ENCODE data around the gene B4GALNT4.
A peak's percentile ranks its signal among the peaks of the same experiment; 100 is the strongest.
"Not testable (repeated sequence)": the region's sequence is repeated elsewhere in the genome, so short reads cannot be mapped to it uniquely, and the experiment has no call there.

The B4GALNT4 gene

DNA sequence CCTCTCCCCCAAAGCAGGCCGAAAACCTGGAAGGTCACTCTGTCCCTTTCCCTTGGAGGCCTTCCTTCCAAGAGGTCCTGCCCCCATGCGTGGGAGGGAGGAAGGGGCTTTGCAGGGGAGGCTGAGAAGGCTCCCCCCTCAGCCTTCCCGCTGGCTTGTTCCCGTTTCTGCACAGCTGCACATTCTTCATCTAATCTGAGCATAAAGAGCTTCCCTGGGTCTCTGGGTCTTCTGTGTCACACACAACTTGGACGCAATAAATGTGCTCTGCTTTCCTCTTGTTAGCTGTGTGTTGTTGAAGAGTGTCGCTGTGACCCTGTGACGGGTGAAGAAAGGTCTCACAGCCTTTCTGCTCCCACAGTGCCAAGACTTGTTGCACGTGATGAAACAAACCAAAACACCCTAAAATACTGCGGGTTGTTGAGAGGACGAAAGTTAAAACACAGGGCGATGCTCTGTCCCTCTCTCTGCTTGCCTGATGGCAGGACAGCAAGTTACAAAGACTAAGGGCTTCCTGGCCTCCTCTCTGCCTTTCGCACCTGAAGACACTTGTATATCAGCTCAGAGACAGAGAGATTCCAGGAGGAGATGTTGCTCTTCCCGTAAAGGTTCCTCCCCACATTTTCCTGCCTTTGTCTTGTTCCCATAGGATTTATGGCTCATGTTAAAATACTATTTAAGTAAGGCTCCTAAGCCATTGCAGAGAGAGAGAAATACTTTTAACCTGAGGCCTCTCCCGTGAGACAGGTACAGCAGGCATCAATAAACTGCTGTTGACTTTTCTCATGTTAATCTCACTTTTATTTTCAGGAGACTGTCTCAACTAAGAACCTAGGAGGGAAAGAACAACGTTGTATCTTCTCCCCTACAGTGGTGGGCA, 33.3 kb upstream of the B4GALNT4 start:
- DNase-seq (ENCODE audit: low read depth), result no peak

DNA sequence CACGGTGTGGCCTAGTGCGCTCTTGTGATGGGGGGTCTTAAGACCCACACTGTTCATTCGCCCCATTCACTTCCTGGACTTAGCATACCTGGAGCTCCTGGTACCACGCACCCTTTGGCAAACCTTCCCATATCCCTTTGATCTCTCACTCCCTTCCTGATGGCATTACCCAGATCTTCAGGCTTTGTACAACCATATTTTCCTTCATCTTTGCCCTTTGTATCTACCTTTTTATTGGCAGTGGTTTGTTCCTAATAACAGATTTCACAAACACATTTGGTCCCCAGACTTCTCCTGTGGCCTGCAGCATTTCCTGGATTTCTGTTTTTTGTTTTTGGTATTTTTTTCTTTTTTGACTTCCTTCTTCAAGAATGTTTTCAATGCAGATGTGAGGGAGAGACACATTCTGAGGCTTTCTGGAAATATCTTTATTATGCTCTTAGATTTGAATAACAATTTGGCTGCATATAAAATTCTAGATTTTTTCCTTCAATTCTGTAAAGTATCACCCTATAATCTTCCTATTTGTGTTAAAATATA, 32.6 kb upstream of the B4GALNT4 start:
- DNase-seq (ENCODE audit: low read depth), result no peak

- DNase-seq (ENCODE audit: low read depth), result no peak
Observed at GRCh38 chr11:337711-338110, 31.6 kb upstream of the B4GALNT4 start.

DNA sequence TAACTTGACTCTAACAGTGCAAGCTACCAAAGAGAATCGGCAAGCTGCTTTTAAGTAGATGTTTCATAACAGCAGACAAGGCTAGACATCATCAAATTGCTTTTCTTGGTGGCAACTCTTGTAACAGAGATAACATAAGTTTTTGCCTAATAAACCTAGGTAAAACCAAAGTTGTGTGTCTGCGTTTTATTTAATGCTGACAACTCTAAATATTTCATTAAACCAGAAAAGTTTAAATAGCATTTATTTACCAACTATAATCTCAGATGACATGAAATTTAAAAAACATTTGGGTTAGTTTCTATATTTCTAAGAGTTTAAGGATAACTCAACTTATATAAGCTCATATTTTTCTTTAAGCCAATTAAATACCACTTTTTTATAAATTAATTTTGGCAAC, 29.3 kb upstream of the B4GALNT4 start:
- DNase-seq (ENCODE audit: low read depth), result no peak

DNA sequence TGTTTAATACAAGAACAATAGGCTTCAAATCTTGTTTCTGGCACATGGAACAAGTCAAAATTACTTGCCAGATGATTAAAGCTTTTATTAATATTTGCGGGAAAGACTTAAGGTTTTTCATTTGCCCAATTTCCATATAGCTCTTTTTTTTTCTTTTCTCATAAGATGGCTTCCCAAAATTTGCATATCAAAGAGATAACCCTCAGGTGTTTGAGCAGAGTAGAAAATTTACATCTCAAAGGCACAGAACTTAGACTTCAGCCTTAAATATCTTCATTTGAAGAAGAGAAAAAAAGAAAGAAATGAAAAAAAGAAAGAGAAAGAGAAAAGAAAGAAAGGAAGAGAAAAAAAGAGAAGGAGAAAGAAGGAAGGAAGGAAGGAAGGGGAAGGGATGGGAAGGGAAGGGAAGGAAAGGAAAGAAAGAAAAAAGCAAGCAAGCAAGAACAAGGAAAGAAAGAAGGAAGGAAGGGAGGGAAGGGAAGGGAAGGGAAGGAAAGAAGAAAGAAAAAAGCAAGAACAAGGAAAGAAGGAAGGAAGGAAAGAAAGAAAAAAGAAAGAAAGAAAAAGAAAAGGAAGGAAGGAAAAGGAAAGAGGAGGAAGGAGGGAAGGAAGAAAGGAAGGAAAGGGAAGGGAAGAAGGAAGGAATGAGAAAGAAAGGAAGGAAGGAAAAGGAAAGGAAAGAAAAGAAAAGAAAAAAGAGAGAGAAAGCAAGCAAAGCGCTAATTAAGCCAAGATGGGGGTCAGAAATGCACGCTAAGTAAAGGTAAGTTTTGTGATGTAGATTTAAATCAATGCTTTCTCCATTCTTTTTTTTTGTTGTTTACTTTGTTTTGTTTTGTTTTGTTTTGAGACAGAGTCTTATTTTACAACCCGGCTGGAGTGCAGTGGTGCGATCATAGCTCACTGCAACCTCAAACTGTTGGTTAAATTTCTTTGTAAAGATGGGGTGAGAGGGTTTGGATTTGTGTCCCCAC, 28.5 kb upstream of the B4GALNT4 start:
- no peak for DNase-seq (ENCODE audit: low read depth)

DNA sequence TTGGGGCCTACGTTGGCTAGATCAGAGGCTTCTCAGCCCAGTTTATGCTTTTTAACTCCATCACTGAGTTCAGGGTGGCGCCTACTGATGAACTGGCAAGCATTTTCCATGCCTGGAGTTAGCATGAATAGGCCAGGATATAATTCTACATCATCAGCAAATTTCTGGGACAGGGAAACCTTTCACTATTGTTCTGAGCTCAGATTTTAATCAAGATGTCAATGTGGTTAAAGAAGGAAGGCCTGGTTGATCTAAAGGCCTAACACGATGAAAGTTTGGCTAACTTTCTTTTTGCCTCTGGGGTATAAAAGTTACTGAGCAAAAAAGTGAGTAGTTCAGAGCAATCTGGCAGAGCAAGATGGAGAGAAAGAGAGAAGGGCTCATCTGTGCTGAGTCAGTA, 27.0 kb upstream of the B4GALNT4 start:
- DNase-seq (ENCODE audit: low read depth), result no peak

DNA sequence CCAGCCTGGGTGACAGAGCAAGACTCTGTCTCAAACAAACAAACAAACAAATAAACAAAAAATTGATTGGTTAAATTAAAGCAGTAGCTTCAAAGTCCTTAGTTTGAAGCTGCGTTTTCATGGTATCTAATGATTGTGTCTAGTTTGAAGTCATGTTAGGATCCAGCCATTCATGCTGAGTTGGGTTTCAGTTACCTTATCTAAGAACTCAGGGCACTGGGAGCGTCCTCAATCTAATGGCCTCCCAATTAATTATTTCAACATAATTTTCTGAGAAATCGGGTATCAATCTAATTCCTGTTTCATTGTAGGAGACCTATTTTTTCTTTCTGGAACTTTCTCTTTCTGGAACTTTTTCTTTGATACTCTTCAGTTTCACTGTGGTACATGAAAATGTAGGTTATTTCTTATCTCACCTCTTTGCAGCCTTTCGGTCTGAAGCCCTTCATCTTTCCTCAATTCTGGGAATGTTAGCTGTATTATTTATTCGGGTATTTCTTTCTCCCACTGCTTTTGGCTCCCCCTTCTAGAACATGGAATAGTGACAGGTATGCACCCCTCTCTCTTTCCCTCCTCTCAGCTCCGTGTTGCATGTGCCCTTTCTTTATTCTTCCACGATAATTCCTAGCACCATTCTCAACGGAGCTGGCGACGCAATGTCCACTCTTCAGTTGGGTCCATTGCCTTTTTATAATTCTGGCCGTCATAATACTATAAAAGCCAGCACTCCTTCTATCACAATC, 24.3 kb upstream of the B4GALNT4 start:
- no peak for DNase-seq (ENCODE audit: low read depth)

- no peak for DNase-seq (ENCODE audit: low read depth)
Observed at GRCh38 chr11:346529-346928, 22.8 kb upstream of the B4GALNT4 start.

- not testable (repeated sequence) for DNase-seq (ENCODE audit: low read depth)
Observed at GRCh38 chr11:349270-349954, 19.9 kb upstream of the B4GALNT4 start.

- not testable (repeated sequence) for DNase-seq (ENCODE audit: low read depth)
Observed at GRCh38 chr11:350033-350722, 19.1 kb upstream of the B4GALNT4 start.

DNA sequence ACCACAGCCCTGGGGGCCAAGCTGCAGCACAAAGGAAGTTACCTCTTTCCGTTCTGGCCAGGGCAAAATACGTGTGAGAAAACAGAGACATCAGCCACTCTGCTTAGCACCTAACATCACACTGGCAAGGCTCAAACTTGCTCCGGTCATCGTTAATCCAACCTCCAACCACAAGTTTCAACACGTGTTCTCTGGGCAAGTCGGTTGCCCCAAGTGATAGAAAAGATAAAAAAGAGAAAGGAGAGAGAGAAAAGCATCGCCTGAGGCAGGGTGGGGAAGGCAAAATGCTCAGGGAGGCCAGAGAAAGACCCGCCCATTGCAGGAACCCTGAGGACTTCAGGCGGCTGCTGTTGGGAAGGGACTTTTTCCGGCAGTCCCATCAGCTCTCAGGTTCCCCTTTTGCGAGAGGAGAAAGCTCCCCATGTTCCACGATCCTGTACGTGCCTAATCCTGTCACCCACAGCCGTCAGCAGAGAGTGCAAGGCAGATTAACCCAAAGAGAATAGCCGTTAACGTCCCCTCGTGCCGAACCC, 18.5 kb upstream of the B4GALNT4 start:
- DNase-seq (ENCODE audit: low read depth), result no peak

DNA sequence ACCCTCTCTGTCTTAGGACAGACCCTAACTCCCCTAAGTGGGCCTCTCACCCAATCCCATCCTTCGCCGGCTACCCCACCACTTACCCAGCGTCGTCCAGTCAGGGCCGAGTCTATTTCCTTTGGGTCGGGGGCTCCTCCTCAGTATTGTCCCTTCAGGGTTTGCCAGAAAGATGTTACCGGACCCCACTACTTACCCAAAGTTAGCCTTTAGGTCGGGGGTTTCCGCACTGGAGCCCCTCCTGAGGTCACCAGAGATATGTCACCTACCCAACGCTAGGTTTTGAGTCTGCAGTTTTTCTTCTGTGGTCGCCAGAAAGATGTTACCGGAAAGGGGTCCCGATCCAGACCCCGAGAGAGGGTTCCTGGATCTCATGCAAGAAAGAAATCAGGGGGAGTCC, 17.9 kb upstream of the B4GALNT4 start:
- DNase-seq (ENCODE audit: low read depth), result no peak

DNA sequence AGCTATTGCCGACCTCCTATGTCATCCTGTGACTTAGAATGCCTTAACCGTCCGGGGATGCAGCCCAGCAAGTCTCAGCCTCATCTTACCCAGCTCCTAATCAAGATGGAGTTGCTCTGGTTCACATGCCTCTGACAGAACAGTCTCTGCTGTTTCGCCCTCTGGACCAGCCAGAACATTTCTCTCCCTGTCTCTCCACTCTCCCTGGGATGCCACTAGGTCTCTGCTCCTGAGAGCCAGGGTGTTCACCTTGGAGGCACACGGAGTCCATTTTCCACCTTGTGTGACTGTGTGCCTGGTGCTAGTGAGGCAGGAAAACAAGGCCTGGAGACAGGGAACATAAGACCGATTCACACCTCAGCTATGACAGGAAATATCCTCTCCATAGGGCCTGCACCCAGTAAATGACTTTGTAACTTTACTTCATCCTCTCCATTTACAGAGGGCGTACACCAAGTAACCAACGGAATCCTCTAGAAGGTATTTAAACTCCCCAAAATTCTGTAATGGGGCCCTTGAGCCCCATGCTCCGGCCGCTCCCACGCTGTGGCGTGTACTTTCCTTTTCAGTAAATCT, 16.8 kb upstream of the B4GALNT4 start:
- DNase-seq (ENCODE audit: low read depth), result no peak

DNA sequence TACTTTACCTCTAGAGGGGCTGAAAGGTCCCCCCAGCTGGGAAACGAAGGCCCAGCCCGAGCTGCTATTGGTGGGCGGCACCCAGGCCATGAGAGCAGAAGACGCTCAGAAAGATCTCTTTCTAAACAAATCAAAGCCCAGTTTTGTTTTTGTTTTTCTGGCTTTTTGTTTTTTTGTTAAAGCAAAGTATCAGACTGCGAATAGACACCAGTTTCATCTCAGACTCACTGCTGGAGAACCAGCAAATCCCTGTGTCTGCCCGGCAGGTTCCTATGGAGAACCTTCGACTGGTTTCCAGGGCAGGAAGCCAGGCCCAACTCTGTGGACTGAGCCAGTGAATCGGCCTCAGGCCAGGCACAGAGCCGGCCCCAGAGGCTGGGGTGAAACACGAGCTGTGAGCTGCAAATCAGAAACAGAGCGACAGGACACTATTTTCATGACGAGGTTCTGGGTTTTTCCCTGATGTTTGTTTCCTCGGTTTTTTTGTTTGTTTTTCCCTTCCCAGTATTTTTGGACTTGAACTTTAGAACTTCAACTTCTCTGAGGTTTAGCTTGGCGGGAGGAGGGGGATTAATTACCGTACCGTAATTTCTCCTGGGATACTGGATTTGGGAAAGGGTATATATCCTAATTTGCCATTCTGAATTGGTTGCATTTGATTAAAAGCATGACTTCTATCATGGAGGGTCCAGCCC, 16.0 kb upstream of the B4GALNT4 start:
- no peak for DNase-seq (ENCODE audit: low read depth)

DNA sequence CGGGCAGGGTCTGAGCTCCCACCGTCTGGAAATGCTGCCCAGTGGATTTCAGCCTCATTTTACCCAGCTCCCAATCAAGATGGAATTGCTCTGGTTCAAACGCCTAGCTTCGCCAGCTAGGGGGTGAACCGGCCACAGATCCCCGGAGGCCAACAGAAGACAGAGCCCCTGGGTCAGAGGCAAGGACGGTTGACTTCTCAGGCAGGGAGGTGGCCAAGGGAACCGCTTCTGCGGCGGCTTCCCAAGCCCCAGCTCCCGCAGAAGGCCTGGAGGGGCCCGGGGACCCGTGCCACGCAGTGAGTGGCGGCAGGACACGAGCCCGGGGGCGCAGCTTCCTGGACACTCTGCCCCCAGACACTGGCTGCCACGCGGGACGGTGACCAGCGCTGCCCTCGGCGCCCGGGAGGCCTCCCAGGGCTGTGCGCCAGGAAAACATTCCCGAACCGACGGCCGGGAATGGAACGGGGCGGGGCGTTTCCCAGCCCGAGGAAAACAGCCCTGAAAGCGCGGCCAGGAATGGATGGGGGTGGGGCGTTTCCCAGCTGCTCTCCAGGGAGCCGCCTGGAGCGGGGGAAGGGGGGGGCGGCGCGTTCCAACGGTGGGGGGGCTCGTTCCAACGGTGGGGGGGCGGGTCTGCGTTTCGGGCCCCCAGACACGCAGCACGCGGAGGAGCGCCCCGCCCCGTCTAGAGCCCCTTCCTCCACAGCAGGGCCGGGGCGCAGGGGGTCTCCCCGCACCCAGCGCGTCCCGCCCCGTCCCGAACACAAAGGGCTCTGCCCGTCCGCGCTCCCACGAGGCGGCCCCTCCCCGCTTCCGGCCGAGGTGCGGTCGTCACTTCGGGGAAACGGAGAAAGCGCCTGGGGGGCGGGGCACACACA, 13.5 kb upstream of the B4GALNT4 start:
- peak; percentile 83 for DNase-seq (ENCODE audit: low read depth)

DNA sequence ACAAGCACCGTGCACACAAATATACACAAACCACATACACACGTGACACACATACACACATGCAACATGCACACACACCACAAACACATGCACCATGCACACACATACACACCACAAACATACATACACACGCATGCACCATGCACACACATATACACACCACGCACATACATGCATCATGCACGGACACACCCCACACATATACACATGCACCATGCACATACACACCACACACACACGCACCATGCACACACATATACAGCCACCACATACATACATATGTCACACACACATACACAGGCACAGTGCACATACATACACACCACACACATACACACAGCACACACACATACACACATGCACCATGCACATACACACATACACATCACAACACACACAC, 12.7 kb upstream of the B4GALNT4 start:
- no peak for DNase-seq (ENCODE audit: low read depth)

GRCh38 chr11:357582-357981, 11.7 kb upstream of the B4GALNT4 start:
- DNase-seq (ENCODE audit: low read depth), result no peak

- no peak for DNase-seq (ENCODE audit: low read depth)
Observed at GRCh38 chr11:358129-358800, 11.0 kb upstream of the B4GALNT4 start.
